GM18858 (cell line): ENCODE results near the gene DYNC2LI1.

Experiments
- ATAC-seq: cut with Tn5 transposase; IDR thresholded peaks from one replicate; pipeline ENCODE4 v1.9.1; 2021; ENCODE audit not compliant: unreplicated experiment

Gene DYNC2LI1

GRCh38 chr2:43762286-43762685, 11.6 kb upstream of the DYNC2LI1 start:
- ATAC-seq, result no peak

DNA sequence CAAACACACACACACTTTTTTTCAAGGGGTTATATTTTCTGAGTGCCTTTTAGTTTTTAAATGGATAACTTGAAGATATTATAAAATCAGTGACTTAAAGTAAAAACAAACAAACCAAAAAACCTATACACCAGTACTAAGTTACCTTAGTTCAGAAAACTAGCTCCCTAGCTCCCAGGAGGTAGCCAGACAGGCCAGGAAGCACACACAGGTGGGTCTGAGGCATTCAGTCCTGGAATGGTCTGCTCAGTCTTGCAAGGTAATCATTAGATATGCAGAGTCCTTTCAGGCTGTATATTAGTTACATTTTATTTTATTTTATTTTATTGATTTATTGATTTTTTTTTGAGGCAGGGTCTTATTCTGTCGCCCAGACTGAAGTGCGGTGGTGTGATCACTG, 10.7 kb upstream of the DYNC2LI1 start:
- no peak for ATAC-seq

GRCh38 chr2:43764086-43764705, 9.6 kb upstream of the DYNC2LI1 start:
- ATAC-seq, result no peak

GRCh38 chr2:43766006-43766405, 7.8 kb upstream of the DYNC2LI1 start:
- no peak for ATAC-seq

GRCh38 chr2:43774617-43775016, 778 bp downstream of the DYNC2LI1 start:
- no peak for ATAC-seq

GRCh38 chr2:43776324-43776723, 2.5 kb downstream of the DYNC2LI1 start:
- no peak for ATAC-seq

DNA sequence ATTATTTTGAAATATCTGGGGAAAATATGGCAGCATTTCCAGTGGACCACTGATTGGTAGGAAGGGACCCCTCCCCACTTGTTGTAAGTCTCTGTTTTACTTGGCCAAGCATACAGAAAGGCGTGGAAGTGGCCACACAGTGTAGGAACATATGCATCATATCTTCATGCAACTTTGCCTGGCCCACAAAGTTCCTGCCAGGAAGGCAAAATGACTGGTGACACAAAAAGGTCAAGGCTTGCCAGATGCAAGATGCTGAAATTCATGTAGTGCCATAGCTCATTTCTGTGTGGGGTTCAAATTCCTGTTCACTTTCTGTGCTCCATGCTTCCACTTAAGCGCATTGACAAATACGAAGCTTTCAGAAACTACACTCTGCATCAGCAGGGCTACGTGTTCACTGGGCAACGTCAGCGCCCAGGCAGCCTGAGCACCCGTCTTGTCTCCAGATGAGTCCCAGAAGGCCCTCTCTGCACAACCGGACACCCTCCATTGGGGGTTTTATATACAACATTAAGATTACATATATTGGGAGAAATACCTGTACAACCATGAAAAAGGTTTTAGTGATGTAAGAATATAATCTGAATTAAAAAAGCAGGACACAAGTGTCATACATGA, 3.6 kb downstream of the DYNC2LI1 start:
- no peak for ATAC-seq

DNA sequence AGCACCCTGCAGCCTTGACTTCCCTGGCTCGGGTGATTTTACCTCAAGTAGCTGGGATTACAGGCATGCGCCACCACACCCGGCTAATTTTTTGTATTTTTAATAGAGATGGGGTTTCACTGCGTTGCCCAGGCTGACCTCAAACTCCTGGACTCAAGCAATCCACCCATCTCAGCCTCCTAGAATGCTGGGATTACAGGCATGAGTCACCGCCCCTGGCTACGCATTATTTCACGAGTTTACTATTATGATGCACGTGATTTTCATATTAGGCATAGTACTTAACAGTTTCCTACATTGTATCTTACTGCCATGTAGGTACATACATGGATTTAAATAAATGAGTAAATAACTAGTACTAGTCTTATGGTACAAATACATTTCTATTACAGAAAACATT, 4.4 kb downstream of the DYNC2LI1 start:
- ATAC-seq, result no peak

DNA sequence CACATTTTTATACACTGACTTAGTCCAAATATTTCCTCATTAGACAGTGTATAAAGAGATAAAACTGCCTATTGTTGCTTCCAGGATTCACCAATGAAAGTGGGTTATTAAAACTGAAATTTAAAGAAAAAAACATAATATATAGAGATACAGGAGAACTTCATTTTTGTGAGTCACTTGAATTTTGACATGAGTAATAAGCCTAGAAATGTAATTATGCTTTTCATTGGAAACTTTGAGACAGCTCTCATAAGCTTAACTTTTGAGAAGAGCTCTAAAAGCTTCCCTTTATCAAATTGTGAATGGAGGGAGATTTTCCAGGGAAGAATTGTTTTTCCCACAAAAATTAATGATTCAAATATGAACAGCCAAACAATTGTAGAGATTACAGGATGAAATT, 14.1 kb downstream of the DYNC2LI1 start:
- no peak for ATAC-seq

GRCh38 chr2:43788646-43789045, 14.8 kb downstream of the DYNC2LI1 start:
- no peak for ATAC-seq

GRCh38 chr2:43790147-43790546, 16.3 kb downstream of the DYNC2LI1 start:
- ATAC-seq, result no peak

- no peak for ATAC-seq
These were observed 17.4 kb downstream of the DYNC2LI1 start for GRCh38 chr2:43791035-43791765.

DNA sequence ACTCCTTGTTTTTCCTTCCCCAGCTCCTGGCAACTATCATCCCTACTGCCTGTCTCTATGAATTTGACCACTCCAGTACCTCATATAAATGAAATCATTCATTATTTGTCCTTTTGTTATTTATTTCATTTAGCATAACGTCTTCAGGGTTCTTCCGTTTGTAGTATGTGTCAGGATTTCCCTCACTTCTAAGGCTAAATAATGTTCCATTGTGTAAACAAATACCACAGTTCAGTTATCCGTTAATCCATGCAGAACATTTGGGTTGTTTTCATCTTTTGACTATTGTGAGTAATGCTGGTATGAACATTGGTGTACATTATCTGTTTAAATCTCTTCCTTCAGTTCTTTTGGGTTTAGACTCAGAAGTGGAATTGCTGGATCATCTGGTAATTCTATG, 18.8 kb downstream of the DYNC2LI1 start:
- ATAC-seq, result no peak

- ATAC-seq, result no peak
These were observed 21.1 kb downstream of the DYNC2LI1 start for GRCh38 chr2:43794956-43795355.

GRCh38 chr2:43796206-43796605, 22.4 kb downstream of the DYNC2LI1 start:
- no peak for ATAC-seq

DNA sequence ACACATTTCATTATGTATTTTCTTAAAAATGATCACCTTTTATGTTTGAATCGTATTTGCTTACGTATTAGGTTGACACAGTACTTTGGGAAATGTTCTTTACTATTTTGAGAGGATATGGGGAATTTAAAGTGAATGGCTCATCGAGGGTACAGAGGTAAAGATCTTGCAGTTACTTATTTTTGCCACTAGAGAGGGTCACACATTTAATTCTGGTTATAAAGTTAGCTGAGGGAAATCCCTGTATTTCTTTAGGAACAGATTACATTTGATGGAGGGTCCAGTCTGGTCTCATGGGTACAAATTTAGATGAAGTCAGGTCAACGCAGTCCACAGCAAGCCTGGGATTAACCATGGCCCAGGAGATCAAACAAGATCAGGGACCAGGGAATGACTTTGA, 24.5 kb downstream of the DYNC2LI1 start:
- ATAC-seq, result no peak

GRCh38 chr2:43800894-43801293, 27.1 kb downstream of the DYNC2LI1 start:
- ATAC-seq, result no peak

DNA sequence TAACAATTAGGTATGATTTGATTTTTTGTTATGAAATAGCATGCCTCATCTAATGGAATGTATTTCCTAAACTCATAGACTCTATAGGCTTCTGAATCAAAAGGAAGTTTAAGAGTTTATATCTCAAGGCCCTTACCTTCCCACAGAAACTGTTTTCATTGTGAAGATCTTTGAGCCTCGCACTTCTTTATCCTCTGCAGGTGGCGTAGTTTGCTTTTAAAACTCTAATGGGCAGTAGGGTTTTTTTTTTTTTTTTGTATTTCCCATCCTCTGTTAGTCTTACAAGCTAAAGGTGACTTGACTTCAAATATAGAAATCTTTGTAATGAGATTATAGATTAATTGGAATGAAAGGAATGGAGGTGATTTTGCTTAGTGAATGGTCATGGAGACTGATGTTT, 28.3 kb downstream of the DYNC2LI1 start:
- no peak for ATAC-seq

DNA sequence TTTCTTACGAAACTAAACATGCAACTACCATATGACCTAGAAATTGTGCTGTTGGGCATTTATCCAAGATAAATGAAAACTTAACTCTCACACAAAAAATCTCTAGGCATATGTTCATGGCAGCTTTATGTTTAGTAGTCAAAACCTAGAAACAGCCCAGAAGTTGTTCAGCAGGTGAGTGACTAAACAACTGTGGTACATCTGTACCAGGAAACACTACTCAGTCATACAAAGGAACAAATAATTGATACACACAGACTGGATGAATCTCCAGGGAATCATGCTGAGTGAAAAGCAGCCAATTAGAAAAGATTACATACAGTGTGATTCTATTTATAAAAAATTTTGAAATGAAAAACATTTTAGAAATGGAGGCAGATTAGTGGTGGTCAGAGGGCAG, 29.3 kb downstream of the DYNC2LI1 start:
- no peak for ATAC-seq

- ATAC-seq, result no peak
These were observed 32.8 kb downstream of the DYNC2LI1 start for GRCh38 chr2:43806719-43807031.

DNA sequence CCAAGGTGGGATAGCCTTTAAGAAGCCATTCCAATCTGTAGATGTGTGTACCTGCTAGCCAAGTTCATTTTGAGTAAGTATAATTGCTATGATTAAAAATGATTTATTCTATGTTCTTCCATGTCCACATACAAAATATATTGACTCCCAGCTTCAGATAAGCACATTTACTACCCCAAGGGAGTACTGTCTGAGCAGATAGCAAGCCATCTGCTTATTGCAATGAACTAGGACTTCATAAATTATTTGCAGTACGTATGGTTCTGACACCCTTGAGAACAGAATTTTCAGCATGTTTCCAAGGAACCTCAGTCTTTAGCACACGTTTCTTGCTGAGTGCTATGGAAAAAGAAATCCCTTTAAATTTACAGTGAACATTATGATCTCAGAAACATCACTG, 36.6 kb downstream of the DYNC2LI1 start:
- no peak for ATAC-seq

DNA sequence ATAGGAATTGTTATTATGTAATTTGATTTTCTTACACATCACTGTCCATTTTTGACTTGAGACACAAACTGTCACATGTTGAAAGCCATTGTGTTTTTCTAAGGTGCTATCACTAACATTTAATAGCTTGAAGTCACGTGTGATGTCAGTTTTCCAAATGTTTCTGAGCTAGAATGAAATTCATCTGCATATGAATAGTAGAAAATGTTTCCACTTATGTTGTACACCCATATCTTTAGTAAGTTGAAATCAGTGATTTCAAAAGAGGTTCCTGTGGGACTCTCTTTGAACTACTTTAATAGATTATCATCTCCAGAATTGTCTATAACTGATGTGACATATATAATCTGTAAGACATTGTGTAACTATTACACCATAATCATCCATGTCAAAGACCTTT, 37.0 kb downstream of the DYNC2LI1 start:
- no peak for ATAC-seq

DNA sequence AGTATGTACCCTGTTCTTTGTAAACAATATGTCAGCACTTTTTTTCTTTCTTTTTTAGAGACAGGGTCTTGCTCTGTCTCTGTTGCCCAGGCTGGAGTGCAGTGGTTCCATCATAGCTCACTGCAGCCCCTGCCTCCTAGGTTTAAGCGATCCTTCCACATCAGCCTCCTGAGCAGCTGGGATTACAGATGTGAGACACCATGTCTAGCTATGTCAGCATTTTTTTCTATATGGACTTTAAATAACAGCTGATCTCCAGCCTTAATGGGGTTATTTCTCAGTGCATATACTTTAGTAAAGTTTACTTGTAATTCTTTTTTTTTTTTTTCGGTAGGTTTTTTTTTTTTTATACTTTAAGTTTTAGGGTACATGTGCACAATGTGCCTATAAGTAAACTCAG, 38.2 kb downstream of the DYNC2LI1 start:
- no peak for ATAC-seq
